HepG2 (cell line): ENCODE results near the gene SLC9A5. TPM values are rescaled to one million over a fixed set of nuclear protein-coding genes. Genes with fewer than 3 reads are reported as not detected.

ENCODE experiments used
- CTCF ChIP-seq: sonication (generic); formaldehyde crosslinking; IDR thresholded peaks from 2 replicates; pipeline ENCODE4 v1.5.0; 2020; ENCODE audit warnings: mild to moderate bottlenecking, missing genetic modification reagents, moderate library complexity
- NCOA5 ChIP-seq: sonication (generic); formaldehyde crosslinking; IDR thresholded peaks from 2 replicates; pipeline ENCODE4 v1.4.0; 2020; ENCODE audit warnings: missing genetic modification reagents
- NFIB ChIP-seq: sonication (generic); formaldehyde crosslinking; IDR thresholded peaks from 2 replicates; pipeline ENCODE4 v1.9.0; 2021; ENCODE audit warnings: missing genetic modification reagents, mild to moderate bottlenecking, borderline replicate concordance
- RARA ChIP-seq: IDR thresholded peaks from 2 replicates; pipeline ENCODE4 v1.6.1; 2016; ENCODE audit warnings: missing genetic modification reagents, missing compliant biosample characterization
- RBFOX2 ChIP-seq: fragments of 200-400 bp; formaldehyde crosslinking; IDR thresholded peaks from 2 replicates; pipeline ENCODE4 v1.6.1; 2017; ENCODE audit warnings: low read depth, mild to moderate bottlenecking, low read length
- TCF12 ChIP-seq, 2 experiments: fragments of 450-650 bp in 1 of 2; sonication (generic) in 1 of 2; formaldehyde crosslinking in 1 of 2; IDR thresholded peaks; 2 replicates each; pipeline versions ENCODE4 v1.6.1 to v1.8.0; 2017 to 2022; ENCODE audit warnings: antibody characterized with exemption in 1 of 2, mild to moderate bottlenecking in 1 of 2, missing genetic modification reagents in 1 of 2, moderate library complexity in 1 of 2
- ZBTB7B ChIP-seq: sonication (generic); formaldehyde crosslinking; IDR thresholded peaks from 2 replicates; pipeline ENCODE4 v1.4.0; 2020; ENCODE audit warnings: missing genetic modification reagents
- ZNF136 ChIP-seq: sonication (generic); formaldehyde crosslinking; IDR thresholded peaks from 2 replicates; pipeline ENCODE4 v1.8.1; 2022; ENCODE audit warnings: low read depth, mild to moderate bottlenecking, moderate library complexity, missing genetic modification reagents
- ZNF230 ChIP-seq: sonication (generic); formaldehyde crosslinking; IDR thresholded peaks from 2 replicates; pipeline ENCODE4 v1.4.0; 2020; ENCODE audit warnings: mild to moderate bottlenecking, missing genetic modification reagents
- ZNF761 ChIP-seq: sonication (generic); formaldehyde crosslinking; conservative IDR thresholded peaks from 2 replicates; pipeline ENCODE4 v1.4.0; 2020; ENCODE audit warnings: mild to moderate bottlenecking, missing genetic modification reagents
- polyA plus RNA-seq, 8 experiments: library from polyadenylated mRNA; depleted of rRNA in 3 of 8; stranded (reverse) in 7 of 8; unstranded in 1 of 8; fragments of >200 nt; fragmentation: Illumina TruSeq in 4 of 8; extraction: Trizol in 4 of 8; gene quantifications; 2 replicates each; pipeline versions ENCODE4 v1.2.1 to v1.2.3, GENCODE V29; 2011 to 2016; ENCODE audit warnings: low read depth in 4 of 8, missing spikeins in 1 of 8, mixed read lengths in 1 of 8; ENCODE audit not compliant: insufficient read depth in 1 of 8
- total RNA-seq, 5 experiments: library from RNA; depleted of rRNA; stranded (reverse); fragments of >200 nt; fragmentation: Illumina TruSeq; extraction: Trizol; gene quantifications; 2 replicates each; pipeline ENCODE4 v1.2.3, GENCODE V29; 2016; ENCODE audit warnings: low read depth in 1 of 5
- TF ChIP-seq, protein P1 (sequence below): sonication (generic); formaldehyde crosslinking; IDR thresholded peaks from 2 replicates; pipeline ENCODE4 v1.9.0; 2021; ENCODE audit warnings: missing genetic modification reagents, borderline replicate concordance
- TF ChIP-seq, protein P2 (sequence below): sonication (generic); formaldehyde crosslinking; IDR thresholded peaks from 2 replicates; pipeline ENCODE4 v1.5.0; 2020; ENCODE audit warnings: missing genetic modification reagents
- TF ChIP-seq, protein P3 (sequence below): conservative IDR thresholded peaks from 2 replicates; pipeline ENCODE4 v1.6.1; 2018; ENCODE audit warnings: missing genetic modification reagents
- TF ChIP-seq, protein P4 (sequence below): sonication (generic); formaldehyde crosslinking; IDR thresholded peaks from 2 replicates; pipeline ENCODE4 v1.4.0; 2020; ENCODE audit warnings: mild to moderate bottlenecking, missing genetic modification reagents

Gene SLC9A5
- total and polyA plus RNA-seq, 2 of the 13 experiments (the other 11 are each of a cell fraction or from before 2014, with no cell fraction given): 0.58 to 1.4 TPM

DNA sequence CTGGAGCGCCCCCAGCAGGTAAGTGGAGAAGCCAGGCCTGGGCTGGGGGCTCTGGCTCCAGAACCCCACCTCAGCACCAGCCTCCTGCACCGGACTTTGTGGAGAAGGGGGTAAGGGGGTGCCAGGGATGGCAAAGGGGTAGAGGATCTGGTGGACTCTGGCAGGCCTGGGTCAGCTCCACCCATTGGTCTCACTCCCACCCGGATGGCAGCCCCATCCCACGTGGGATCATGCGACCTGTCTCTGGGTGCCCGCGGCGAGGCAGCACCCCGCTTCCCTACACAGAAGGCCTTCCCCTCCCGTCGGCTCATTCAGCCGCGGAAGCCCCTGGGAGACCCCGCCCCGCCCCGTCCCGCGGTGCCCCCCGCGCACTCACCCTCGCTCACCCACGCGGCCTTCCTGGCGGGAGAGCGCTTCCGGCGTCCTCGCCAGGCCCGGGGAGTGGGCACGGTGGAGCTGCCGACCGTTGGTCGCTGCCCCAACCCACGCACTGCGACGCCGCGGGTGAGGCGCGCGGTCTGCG lies 30.1 kb downstream of the SLC9A5 start (continued):
- TF ChIP-seq, protein P1, sequence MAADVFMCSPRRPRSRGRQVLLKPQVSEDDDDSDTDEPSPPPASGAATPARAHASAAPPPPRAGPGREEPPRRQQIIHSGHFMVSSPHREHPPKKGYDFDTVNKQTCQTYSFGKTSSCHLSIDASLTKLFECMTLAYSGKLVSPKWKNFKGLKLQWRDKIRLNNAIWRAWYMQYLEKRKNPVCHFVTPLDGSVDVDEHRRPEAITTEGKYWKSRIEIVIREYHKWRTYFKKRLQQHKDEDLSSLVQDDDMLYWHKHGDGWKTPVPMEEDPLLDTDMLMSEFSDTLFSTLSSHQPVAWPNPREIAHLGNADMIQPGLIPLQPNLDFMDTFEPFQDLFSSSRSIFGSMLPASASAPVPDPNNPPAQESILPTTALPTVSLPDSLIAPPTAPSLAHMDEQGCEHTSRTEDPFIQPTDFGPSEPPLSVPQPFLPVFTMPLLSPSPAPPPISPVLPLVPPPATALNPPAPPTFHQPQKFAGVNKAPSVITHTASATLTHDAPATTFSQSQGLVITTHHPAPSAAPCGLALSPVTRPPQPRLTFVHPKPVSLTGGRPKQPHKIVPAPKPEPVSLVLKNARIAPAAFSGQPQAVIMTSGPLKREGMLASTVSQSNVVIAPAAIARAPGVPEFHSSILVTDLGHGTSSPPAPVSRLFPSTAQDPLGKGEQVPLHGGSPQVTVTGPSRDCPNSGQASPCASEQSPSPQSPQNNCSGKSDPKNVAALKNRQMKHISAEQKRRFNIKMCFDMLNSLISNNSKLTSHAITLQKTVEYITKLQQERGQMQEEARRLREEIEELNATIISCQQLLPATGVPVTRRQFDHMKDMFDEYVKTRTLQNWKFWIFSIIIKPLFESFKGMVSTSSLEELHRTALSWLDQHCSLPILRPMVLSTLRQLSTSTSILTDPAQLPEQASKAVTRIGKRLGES (CRISPR knock-in tag): no peak
- TF ChIP-seq, protein P2, sequence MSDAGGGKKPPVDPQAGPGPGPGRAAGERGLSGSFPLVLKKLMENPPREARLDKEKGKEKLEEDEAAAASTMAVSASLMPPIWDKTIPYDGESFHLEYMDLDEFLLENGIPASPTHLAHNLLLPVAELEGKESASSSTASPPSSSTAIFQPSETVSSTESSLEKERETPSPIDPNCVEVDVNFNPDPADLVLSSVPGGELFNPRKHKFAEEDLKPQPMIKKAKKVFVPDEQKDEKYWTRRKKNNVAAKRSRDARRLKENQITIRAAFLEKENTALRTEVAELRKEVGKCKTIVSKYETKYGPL: no peak
- TF ChIP-seq TCF12 (IDR thresholded peaks at IDR 0.05) (no peak), TCF12 (CRISPR knock-in tag; IDR thresholded peaks at IDR 0.05) (no peak), RBFOX2 (no peak), NFIB (CRISPR knock-in tag) (no peak), ZBTB7B (peak; percentile 35; the same call in 1 of the 2 replicates), NCOA5 (CRISPR knock-in tag) (no peak), ZNF230 (CRISPR knock-in tag) (no peak), ZNF761 (CRISPR knock-in tag) (no peak; the same call in 1 of the 2 replicates), RARA (CRISPR knock-in tag) (peak; percentile 44), CTCF (peak; percentile 75), ZNF136 (0 out of 2 replicates have a peak, but pooled peaks have one; percentile 61)
- TF ChIP-seq, protein P3, sequence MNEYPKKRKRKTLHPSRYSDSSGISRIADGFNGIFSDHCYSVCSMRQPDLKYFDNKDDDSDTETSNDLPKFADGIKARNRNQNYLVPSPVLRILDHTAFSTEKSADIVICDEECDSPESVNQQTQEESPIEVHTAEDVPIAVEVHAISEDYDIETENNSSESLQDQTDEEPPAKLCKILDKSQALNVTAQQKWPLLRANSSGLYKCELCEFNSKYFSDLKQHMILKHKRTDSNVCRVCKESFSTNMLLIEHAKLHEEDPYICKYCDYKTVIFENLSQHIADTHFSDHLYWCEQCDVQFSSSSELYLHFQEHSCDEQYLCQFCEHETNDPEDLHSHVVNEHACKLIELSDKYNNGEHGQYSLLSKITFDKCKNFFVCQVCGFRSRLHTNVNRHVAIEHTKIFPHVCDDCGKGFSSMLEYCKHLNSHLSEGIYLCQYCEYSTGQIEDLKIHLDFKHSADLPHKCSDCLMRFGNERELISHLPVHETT (CRISPR knock-in tag): no peak
- TF ChIP-seq, protein P4, sequence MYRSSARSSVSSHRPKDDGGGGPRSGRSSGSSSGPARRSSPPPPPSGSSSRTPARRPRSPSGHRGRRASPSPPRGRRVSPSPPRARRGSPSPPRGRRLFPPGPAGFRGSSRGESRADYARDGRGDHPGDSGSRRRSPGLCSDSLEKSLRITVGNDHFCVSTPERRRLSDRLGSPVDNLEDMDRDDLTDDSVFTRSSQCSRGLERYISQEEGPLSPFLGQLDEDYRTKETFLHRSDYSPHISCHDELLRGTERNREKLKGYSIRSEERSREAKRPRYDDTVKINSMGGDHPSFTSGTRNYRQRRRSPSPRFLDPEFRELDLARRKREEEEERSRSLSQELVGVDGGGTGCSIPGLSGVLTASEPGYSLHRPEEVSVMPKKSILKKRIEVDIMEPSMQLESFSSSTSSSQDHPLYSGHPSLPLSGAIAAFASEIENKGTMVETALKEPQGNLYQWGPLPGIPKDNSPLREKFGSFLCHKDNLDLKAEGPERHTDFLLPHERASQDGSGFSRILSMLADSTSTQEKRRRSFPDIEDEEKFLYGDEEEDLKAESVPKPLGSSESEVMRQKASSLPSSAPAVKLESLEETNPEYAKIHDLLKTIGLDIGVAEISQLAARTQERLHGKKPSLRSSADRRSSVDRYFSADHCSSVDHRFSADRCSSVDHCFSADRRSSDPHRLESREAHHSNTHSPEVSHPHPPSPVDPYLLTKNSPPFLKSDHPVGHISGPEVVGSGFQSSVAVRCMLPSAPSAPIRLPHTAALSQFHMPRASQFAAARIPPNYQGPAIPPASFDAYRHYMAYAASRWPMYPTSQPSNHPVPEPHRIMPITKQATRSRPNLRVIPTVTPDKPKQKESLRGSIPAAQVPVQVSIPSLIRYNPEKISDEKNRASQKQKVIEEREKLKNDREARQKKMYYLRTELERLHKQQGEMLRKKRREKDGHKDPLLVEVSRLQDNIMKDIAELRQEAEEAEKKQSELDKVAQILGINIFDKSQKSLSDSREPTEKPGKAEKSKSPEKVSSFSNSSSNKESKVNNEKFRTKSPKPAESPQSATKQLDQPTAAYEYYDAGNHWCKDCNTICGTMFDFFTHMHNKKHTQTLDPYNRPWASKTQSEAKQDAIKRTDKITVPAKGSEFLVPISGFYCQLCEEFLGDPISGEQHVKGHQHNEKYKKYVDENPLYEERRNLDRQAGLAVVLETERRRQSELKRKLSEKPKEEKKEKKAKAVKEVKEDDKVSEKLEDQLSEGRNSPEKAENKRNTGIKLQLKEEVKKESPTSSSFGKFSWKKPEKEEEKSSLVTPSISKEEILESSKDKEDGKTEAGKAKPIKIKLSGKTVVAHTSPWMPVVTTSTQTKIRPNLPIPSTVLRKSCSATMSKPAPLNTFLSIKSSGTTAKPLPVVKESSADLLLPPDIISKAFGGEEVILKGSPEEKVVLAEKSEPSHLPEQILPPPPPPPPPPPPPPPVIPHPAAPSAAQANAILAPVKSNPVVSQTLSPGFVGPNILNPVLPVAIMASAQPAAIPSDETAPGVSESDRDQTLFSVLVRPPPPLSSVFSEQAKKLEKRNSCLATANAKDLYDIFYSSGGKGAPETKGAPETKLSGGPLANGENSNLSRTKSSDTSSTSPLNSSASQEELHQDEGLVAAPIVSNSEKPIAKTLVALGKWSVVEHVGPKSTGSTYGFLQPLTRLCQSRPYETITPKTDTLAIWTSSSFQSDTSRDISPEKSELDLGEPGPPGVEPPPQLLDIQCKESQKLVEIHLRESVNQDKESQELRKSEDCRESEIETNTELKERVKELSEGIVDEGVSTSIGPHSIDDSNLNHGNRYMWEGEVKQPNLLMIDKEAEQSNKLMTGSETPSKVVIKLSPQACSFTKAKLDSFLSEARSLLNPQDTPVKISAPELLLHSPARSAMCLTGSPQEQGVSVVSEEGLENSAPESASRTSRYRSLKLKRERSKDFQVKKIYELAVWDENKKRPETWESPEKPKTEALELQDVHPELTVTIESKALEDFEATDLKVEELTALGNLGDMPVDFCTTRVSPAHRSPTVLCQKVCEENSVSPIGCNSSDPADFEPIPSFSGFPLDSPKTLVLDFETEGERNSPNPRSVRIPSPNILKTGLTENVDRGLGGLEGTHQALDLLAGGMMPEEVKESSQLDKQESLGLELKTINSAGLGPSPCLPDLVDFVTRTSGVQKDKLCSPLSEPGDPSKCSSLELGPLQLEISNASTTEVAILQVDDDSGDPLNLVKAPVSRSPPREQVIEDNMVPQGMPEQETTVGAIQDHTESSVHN (CRISPR knock-in tag): no peak
